Type B pancreatic cell (in vitro differentiated cells): ENCODE data around the gene KRTAP19-6. TPM values are rescaled to one million over a fixed set of nuclear protein-coding genes. Genes with fewer than 3 reads are reported as not detected.

Source experiments
- DNase-seq: peaks from one replicate; pipeline ENCODE4 v3.0.0; 2021; ENCODE audit warnings: mixed read lengths; ENCODE audit not compliant: unreplicated experiment; ENCODE audit errors: extremely low spot score
- H3K27ac Mint-ChIP-seq: 2 replicates; pipeline ENCODE4 v1.8.0; 2021; ENCODE audit warnings: mild to moderate bottlenecking, mixed read lengths
- H3K27me3 Mint-ChIP-seq: 2 replicates; pipeline ENCODE4 v1.8.0; 2021; ENCODE audit warnings: mixed read lengths
- H3K36me3 Mint-ChIP-seq: 2 replicates; pipeline ENCODE4 v1.8.0; 2021; ENCODE audit warnings: mixed read lengths
- H3K4me1 Mint-ChIP-seq: one replicate; pipeline ENCODE4 v1.8.0; 2021; ENCODE audit warnings: mixed read lengths; ENCODE audit not compliant: unreplicated experiment
- H3K4me3 Mint-ChIP-seq: 2 replicates; pipeline ENCODE4 v1.8.0; 2021; ENCODE audit warnings: mild to moderate bottlenecking, mixed read lengths
- H3K9me3 Mint-ChIP-seq: 2 replicates; pipeline ENCODE4 v1.8.0; 2021; ENCODE audit warnings: mixed read lengths
- CTCF ChIP-seq: fragments of 200-600 bp; sonication (generic); conservative IDR thresholded peaks from 2 replicates; pipeline ENCODE4 v1.5.0; 2021; ENCODE audit warnings: antibody characterized with exemption, mild to moderate bottlenecking
- total RNA-seq: library from RNA; stranded (reverse); gene quantifications from 2 replicates; pipeline ENCODE4 v1.2.1, GENCODE V29; 2021; ENCODE audit warnings: low replicate concordance

KRTAP19-6 gene
- total RNA-seq, 1 donor from 2014 or later: not detected

GRCh38 chr21:30497065-30497464 lies 44.6 kb downstream of the KRTAP19-6 start, which contains the start of gene KRTAP19-4:
KRTAP19-4 (minus strand) TSS chr21:30497165; CDS start chr21:30497110, 55 bp downstream.
- Mint-ChIP-seq H3K27ac (no peak within 1 kb of the TSS), H3K36me3 (no peaks in the 10 kb centered on the region), H3K27me3 (no peaks in the 10 kb centered on the region), H3K4me3 (no peak within 1 kb of the TSS), H3K4me1 (no peaks in the 10 kb centered on the region), H3K9me3 (no peaks in the 10 kb centered on the region)
- TF ChIP-seq CTCF: no peak
- DNase-seq: no peak

GRCh38 chr21:30491963-30492428 lies 49.7 kb downstream of the KRTAP19-6 start, which contains the start of gene KRTAP19-3:
KRTAP19-3 (minus strand) TSS chr21:30492013; CDS start chr21:30491957, 56 bp downstream.
- H3K36me3 Mint-ChIP-seq: no peaks in the 10 kb centered on the region
- no peak within 1 kb of the TSS for H3K27ac Mint-ChIP-seq
- no peaks in the 10 kb centered on the region for H3K9me3 Mint-ChIP-seq
- no peak for DNase-seq
- TF ChIP-seq CTCF: no peak
- no peaks in the 10 kb centered on the region for H3K27me3 Mint-ChIP-seq
- no peak within 1 kb of the TSS for H3K4me3 Mint-ChIP-seq
- no peaks in the 10 kb centered on the region for H3K4me1 Mint-ChIP-seq

Other genes starting within 250 kb of the KRTAP19-6 start
- not detected in 2 replicates for gene KRTAP26-1, start 221.5 kb downstream of the KRTAP19-6 start, total RNA-seq
- gene KRTAP27-1, start 204.2 kb downstream of the KRTAP19-6 start, total RNA-seq: not detected in 2 replicates
- gene KRTAP23-1, start 193.3 kb downstream of the KRTAP19-6 start, total RNA-seq: not detected in 2 replicates
- not detected in 2 replicates for gene KRTAP13-2, start 169.6 kb downstream of the KRTAP19-6 start, total RNA-seq
- not detected in 2 replicates for gene KRTAP13-1, start 145.8 kb downstream of the KRTAP19-6 start, total RNA-seq
- not detected in 2 replicates for gene KRTAP13-3, start 115.9 kb downstream of the KRTAP19-6 start, total RNA-seq
- gene KRTAP13-4, start 111.6 kb downstream of the KRTAP19-6 start, total RNA-seq: not detected in 2 replicates
- not detected in 2 replicates for gene KRTAP15-1, start 101.6 kb downstream of the KRTAP19-6 start, total RNA-seq
- 1.0 and 1.1 TPM in 2 replicates for gene KRTAP19-1, start 61.5 kb downstream of the KRTAP19-6 start, total RNA-seq
- not detected in 2 replicates for gene KRTAP19-2, start 54.4 kb downstream of the KRTAP19-6 start, total RNA-seq
- not detected in 2 replicates for gene KRTAP19-3, start 49.9 kb downstream of the KRTAP19-6 start, total RNA-seq
- gene KRTAP19-4, start 44.7 kb downstream of the KRTAP19-6 start, total RNA-seq: not detected in 2 replicates
- gene KRTAP19-5, start 39.7 kb downstream of the KRTAP19-6 start, total RNA-seq: not detected in 2 replicates
- not detected in 2 replicates for gene KRTAP19-7, start 19.4 kb upstream of the KRTAP19-6 start, total RNA-seq
- not detected in 2 replicates for gene KRTAP22-2, start 48.5 kb upstream of the KRTAP19-6 start, total RNA-seq
- gene KRTAP6-3, start 50.6 kb upstream of the KRTAP19-6 start, total RNA-seq: not detected in 2 replicates
- not detected in 2 replicates for gene KRTAP6-2, start 57.0 kb upstream of the KRTAP19-6 start, total RNA-seq
- not detected in 2 replicates for gene KRTAP22-1, start 59.2 kb upstream of the KRTAP19-6 start, total RNA-seq
- not detected in 2 replicates for gene KRTAP6-1, start 72.1 kb upstream of the KRTAP19-6 start, total RNA-seq
- gene KRTAP20-1, start 74.6 kb upstream of the KRTAP19-6 start, total RNA-seq: not detected in 2 replicates
- gene KRTAP20-4, start 78.8 kb upstream of the KRTAP19-6 start, total RNA-seq: not detected in 2 replicates
- gene KRTAP20-2, start 93.3 kb upstream of the KRTAP19-6 start, total RNA-seq: not detected in 2 replicates
- not detected in 2 replicates for gene KRTAP20-3, start 101.0 kb upstream of the KRTAP19-6 start, total RNA-seq
- gene KRTAP21-3, start 176.9 kb upstream of the KRTAP19-6 start, total RNA-seq: not detected in 2 replicates
- gene KRTAP21-2, start 205.4 kb upstream of the KRTAP19-6 start, total RNA-seq: not detected in 2 replicates
- gene KRTAP21-1, start 213.6 kb upstream of the KRTAP19-6 start, total RNA-seq: not detected in 2 replicates